ENCODE measurements around the gene NPM1.
"Not testable (repeated sequence)": the region's sequence is repeated elsewhere in the genome, so short reads cannot be mapped to it uniquely, and the experiment has no call there.

The NPM1 gene

GRCh38 chr5:171401167-171401947 is 13.7 kb downstream of the NPM1 start:
- H3K4me3 ChIP-seq (ENCODE audit: control insufficient read depth, low read depth, low read length): no peak overlapping the region

GRCh38 chr5:171402751-171403150 is 15.1 kb downstream of the NPM1 start:
- H3K4me3 ChIP-seq (ENCODE audit: control insufficient read depth, low read depth, low read length); DNase-seq (ENCODE audit: low read depth): not testable (repeated sequence)

More at GRCh38 chr5:171401167-171401947, 13.7 kb downstream of the NPM1 start:
- no peak for DNase-seq (ENCODE audit: low read depth)
- no peak for TF ChIP-seq CTCF (conservative IDR thresholded peaks at IDR 0.05; ENCODE audit: control insufficient read depth, insufficient read depth, low read depth, low read length)

- H3K4me3 ChIP-seq (ENCODE audit: control insufficient read depth, low read depth, low read length): no peak overlapping the region
- TF ChIP-seq CTCF (conservative IDR thresholded peaks at IDR 0.05; ENCODE audit: control insufficient read depth, insufficient read depth, low read depth, low read length): peak; percentile 52
- peak; percentile 52 for DNase-seq (ENCODE audit: low read depth)
Observed at GRCh38 chr5:171405615-171406014, 18.0 kb downstream of the NPM1 start.

- no peak overlapping the region for H3K4me3 ChIP-seq (ENCODE audit: control insufficient read depth, low read depth, low read length)
- TF ChIP-seq CTCF (conservative IDR thresholded peaks at IDR 0.05; ENCODE audit: control insufficient read depth, insufficient read depth, low read depth, low read length): no peak
- no peak for DNase-seq (ENCODE audit: low read depth)
Observed at GRCh38 chr5:171407234-171407633, 19.6 kb downstream of the NPM1 start.

- DNase-seq (ENCODE audit: low read depth): no peak
- no peak for TF ChIP-seq CTCF (conservative IDR thresholded peaks at IDR 0.05; ENCODE audit: control insufficient read depth, insufficient read depth, low read depth, low read length)
- H3K4me3 ChIP-seq (ENCODE audit: control insufficient read depth, low read depth, low read length): no peak overlapping the region
Observed at GRCh38 chr5:171409164-171410136, 21.8 kb downstream of the NPM1 start.

GRCh38 chr5:171410181-171410580 is 22.5 kb downstream of the NPM1 start:
- no peak for DNase-seq (ENCODE audit: low read depth)
- no peak overlapping the region for H3K4me3 ChIP-seq (ENCODE audit: control insufficient read depth, low read depth, low read length)
- TF ChIP-seq CTCF (conservative IDR thresholded peaks at IDR 0.05; ENCODE audit: control insufficient read depth, insufficient read depth, low read depth, low read length): no peak

- no peak overlapping the region for H3K4me3 ChIP-seq (ENCODE audit: control insufficient read depth, low read depth, low read length)
- no peak for TF ChIP-seq CTCF (conservative IDR thresholded peaks at IDR 0.05; ENCODE audit: control insufficient read depth, insufficient read depth, low read depth, low read length)
- DNase-seq (ENCODE audit: low read depth): no peak
Observed at GRCh38 chr5:171412186-171412585, 24.5 kb downstream of the NPM1 start.

Measured in fibroblast of mammary gland (primary cell).